NCI-H82 (cell line): ENCODE measurements around the gene GRK6.

Experiments
- DNase-seq: peaks from one replicate; lab custom pipeline; 2025; lab: John Stamatoyannopoulos, UW

The GRK6 gene

GRCh38 chr5:177487144-177487543 is 60.7 kb downstream of the GRK6 start:
- DNase-seq: no peak

- DNase-seq: no peak
These were observed 61.5 kb downstream of the GRK6 start for GRCh38 chr5:177487975-177488374.

- peak; percentile 58 for DNase-seq
These were observed 62.7 kb downstream of the GRK6 start for GRCh38 chr5:177489119-177489716.

- no peak for DNase-seq
These were observed 64.0 kb downstream of the GRK6 start for GRCh38 chr5:177490311-177490991.

GRCh38 chr5:177490992-177491391 is 64.5 kb downstream of the GRK6 start:
- DNase-seq: no peak

- peak; percentile 87 for DNase-seq
These were observed 65.0 kb downstream of the GRK6 start for GRCh38 chr5:177491429-177491945.

GRCh38 chr5:177491983-177492746 is 65.7 kb downstream of the GRK6 start:
- no peak for DNase-seq
